CD4-positive, CD25-positive, alpha-beta regulatory T cell (primary cell): ENCODE measurements around the gene FAM229B. TPM values are rescaled to one million over a fixed set of nuclear protein-coding genes. Genes with fewer than 3 reads are reported as not detected.

Experiments used
- ATAC-seq, 2 donors: fragments of 150-1000 bp; cut with Tn5 transposase; one replicate each; pipeline ENCODE4 v1.10.0; 2021; ENCODE audit warnings: low read depth in 2 of 2, moderate number of reproducible peaks in 2 of 2, moderate library complexity in 1 of 2
- DNase-seq, 3 donors: peaks; one replicate each; pipeline versions ENCODE4 v3.0.0 to v3.0.0-alpha.2; 2012 to 2022; ENCODE audit warnings: mixed read lengths in 1 of 3
- H3K27ac ChIP-seq: one replicate; pipeline ENCODE4 v1.7.0; 2013; ENCODE audit warnings: mild to moderate bottlenecking, low read length; ENCODE audit not compliant: insufficient read depth, poor library complexity, severe bottlenecking
- H3K27me3 ChIP-seq: one replicate; pipeline ENCODE4 v1.7.0; 2013; ENCODE audit warnings: low read length; ENCODE audit not compliant: control insufficient read depth, insufficient read depth
- H3K36me3 ChIP-seq: one replicate; pipeline ENCODE4 v1.7.0; 2013; ENCODE audit warnings: mild to moderate bottlenecking, low read length, moderate library complexity; ENCODE audit not compliant: control insufficient read depth, insufficient read depth
- H3K4me1 ChIP-seq: 2 replicates; pipeline ENCODE4 v1.7.0; 2013; ENCODE audit warnings: mild to moderate bottlenecking, low read length; ENCODE audit not compliant: insufficient read depth, control insufficient read depth, poor library complexity, severe bottlenecking
- H3K4me3 ChIP-seq: one replicate; pipeline ENCODE4 v1.7.0; 2013; ENCODE audit warnings: low read depth, mild to moderate bottlenecking, low read length, moderate library complexity
- H3K9me3 ChIP-seq, 2 experiments: 1 replicate in 1 of 2; 2 replicates in 1 of 2; pipeline ENCODE4 v1.7.0; 2013; ENCODE audit warnings: low read length in 2 of 2, mild to moderate bottlenecking in 1 of 2, moderate library complexity in 1 of 2; ENCODE audit not compliant: control insufficient read depth in 2 of 2
- H3K27ac Mint-ChIP-seq, 3 donors: one replicate each; pipeline ENCODE4 v1.8.0; 2020 to 2022; ENCODE audit warnings: mild to moderate bottlenecking in 3 of 3, mixed read lengths in 3 of 3, moderate library complexity in 2 of 3
- H3K27me3 Mint-ChIP-seq: one replicate; pipeline ENCODE4 v1.8.0; 2022; ENCODE audit warnings: mild to moderate bottlenecking, mixed read lengths
- H3K36me3 Mint-ChIP-seq: one replicate; pipeline ENCODE4 v1.8.0; 2020; ENCODE audit warnings: mixed read lengths
- H3K4me1 Mint-ChIP-seq, 4 donors: one replicate each; pipeline ENCODE4 v1.8.0; 2020 to 2022; ENCODE audit warnings: mixed read lengths in 4 of 4, mild to moderate bottlenecking in 1 of 4
- H3K4me3 Mint-ChIP-seq, 4 donors: one replicate each; pipeline ENCODE4 v1.8.0; 2020 to 2022; ENCODE audit warnings: mild to moderate bottlenecking in 4 of 4, mixed read lengths in 4 of 4, moderate library complexity in 3 of 4
- H3K9me3 Mint-ChIP-seq, 7 donors: one replicate each; pipeline ENCODE4 v1.8.0; 2020 to 2022; ENCODE audit warnings: mixed read lengths in 7 of 7, mild to moderate bottlenecking in 3 of 7, moderate library complexity in 2 of 7
- polyA plus RNA-seq, 4 donors: library from polyadenylated mRNA; unstranded; fragments of 300-500 nt; fragmentation: Illumina TruSeq; gene quantifications; one replicate each; pipeline ENCODE4 v1.2.3, GENCODE V29; 2021
- total RNA-seq: library from RNA; stranded (reverse); gene quantifications from one replicate; pipeline ENCODE4 v1.2.3, GENCODE V29; 2022

The FAM229B gene
- total and polyA plus RNA-seq, 5 donors from 2014 or later, result 0.49 to 5.2 (median 3.8) TPM

GRCh38 chr6:112106562-112106961, 19.2 kb downstream of the FAM229B start:
- no peak overlapping the region for H3K27ac ChIP-seq
- H3K36me3 ChIP-seq, result no peaks in the 10 kb centered on the region
- DNase-seq (no peak), ATAC-seq (no peak)
- Mint-ChIP-seq H3K27ac (no peak overlapping the region), H3K27me3 (peaks cover 39% of the 10 kb centered on the region), H3K9me3 (peaks cover 0 to 12% (median 5%) of the 10 kb centered on the region in 7 donors), H3K4me3 (no peak overlapping the region), H3K36me3 (peaks cover 3% of the 10 kb centered on the region), H3K4me1 (no peaks in the 10 kb centered on the region)
- peaks cover 26% of the 10 kb centered on the region for H3K27me3 ChIP-seq
- H3K4me1 ChIP-seq, result no peaks in the 10 kb centered on the region
- no peak overlapping the region for H3K4me3 ChIP-seq
- no peaks in the 10 kb centered on the region for H3K9me3 ChIP-seq

DNA sequence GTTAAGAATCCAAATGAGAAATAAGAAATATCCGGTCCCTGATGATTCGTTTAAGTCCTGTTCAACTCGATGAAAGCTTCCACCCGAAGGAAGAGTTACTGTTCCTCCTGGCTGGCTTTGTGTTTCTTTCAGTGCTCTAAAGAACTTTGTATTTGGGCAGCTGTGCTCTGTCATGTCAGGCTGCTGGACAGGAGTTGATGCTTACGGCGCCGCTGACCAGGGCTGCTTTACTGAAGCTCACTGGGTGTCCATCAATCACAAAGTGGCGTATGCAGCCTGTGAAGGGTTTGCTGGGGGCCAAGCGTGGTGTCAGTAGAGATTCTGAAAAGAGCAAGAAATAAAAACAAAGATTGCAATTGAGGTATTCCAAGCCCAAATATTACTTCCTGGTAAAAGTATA, 21.9 kb downstream of the FAM229B start:
- peaks cover 35% of the 10 kb centered on the region for H3K27me3 Mint-ChIP-seq
- H3K4me1 ChIP-seq, result no peaks in the 10 kb centered on the region
- H3K4me1 Mint-ChIP-seq, result no peaks in the 10 kb centered on the region
- H3K27me3 ChIP-seq, result peaks cover 26% of the 10 kb centered on the region
- no peak overlapping the region for H3K4me3 ChIP-seq
- no peaks in the 10 kb centered on the region for H3K36me3 Mint-ChIP-seq
- H3K27ac Mint-ChIP-seq, result no peak overlapping the region
- H3K9me3 Mint-ChIP-seq, result peaks cover 0 to 12% (median 5%) of the 10 kb centered on the region in 7 donors
- DNase-seq, result no peak
- no peak for ATAC-seq
- H3K9me3 ChIP-seq, result no peaks in the 10 kb centered on the region
- H3K4me3 Mint-ChIP-seq, result no peak overlapping the region
- no peak overlapping the region for H3K27ac ChIP-seq
- no peaks in the 10 kb centered on the region for H3K36me3 ChIP-seq

DNA sequence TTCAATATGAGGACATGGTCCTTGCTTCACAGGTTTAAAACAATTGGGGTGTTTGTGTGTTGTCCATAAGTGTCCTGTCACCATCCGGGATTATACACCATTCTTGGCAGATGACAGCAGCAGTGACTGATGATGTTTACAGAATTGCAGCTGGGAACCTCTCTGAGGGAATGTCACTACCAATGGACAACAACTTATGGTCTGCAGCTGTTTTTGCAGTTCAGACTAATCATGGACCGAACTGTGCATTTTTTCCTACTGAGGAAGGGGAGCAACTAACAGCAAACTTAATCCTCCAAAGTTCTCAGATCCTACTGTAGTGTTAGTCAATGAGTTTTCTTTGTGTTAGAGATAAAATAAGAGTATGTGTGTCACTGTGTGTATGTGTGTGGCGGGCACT, 26.0 kb downstream of the FAM229B start:
- Histone ChIP-seq H3K27ac (no peak overlapping the region), H3K4me3 (no peak overlapping the region), H3K27me3 (peaks cover 15% of the 10 kb centered on the region), H3K4me1 (no peaks in the 10 kb centered on the region), H3K9me3 (no peaks in the 10 kb centered on the region), H3K36me3 (no peaks in the 10 kb centered on the region)
- DNase-seq (no peak), ATAC-seq (no peak)
- Mint-ChIP-seq H3K4me3 (no peak overlapping the region), H3K9me3 (no peaks in the 10 kb centered on the region), H3K27me3 (peaks cover 45% of the 10 kb centered on the region), H3K36me3 (no peaks in the 10 kb centered on the region), H3K4me1 (no peaks in the 10 kb centered on the region), H3K27ac (no peak overlapping the region)

- Mint-ChIP-seq H3K4me3 (no peak overlapping the region), H3K27ac (no peak overlapping the region), H3K36me3 (no peaks in the 10 kb centered on the region), H3K27me3 (peaks cover 45% of the 10 kb centered on the region), H3K9me3 (no peaks in the 10 kb centered on the region), H3K4me1 (no peaks in the 10 kb centered on the region)
- Histone ChIP-seq H3K27ac (no peak overlapping the region), H3K27me3 (peaks cover 15% of the 10 kb centered on the region), H3K4me3 (no peak overlapping the region), H3K9me3 (no peaks in the 10 kb centered on the region), H3K36me3 (no peaks in the 10 kb centered on the region), H3K4me1 (no peaks in the 10 kb centered on the region)
- no peak for DNase-seq
- no peak for ATAC-seq
Measured at GRCh38 chr6:112113918-112114317, 26.5 kb downstream of the FAM229B start.

DNA sequence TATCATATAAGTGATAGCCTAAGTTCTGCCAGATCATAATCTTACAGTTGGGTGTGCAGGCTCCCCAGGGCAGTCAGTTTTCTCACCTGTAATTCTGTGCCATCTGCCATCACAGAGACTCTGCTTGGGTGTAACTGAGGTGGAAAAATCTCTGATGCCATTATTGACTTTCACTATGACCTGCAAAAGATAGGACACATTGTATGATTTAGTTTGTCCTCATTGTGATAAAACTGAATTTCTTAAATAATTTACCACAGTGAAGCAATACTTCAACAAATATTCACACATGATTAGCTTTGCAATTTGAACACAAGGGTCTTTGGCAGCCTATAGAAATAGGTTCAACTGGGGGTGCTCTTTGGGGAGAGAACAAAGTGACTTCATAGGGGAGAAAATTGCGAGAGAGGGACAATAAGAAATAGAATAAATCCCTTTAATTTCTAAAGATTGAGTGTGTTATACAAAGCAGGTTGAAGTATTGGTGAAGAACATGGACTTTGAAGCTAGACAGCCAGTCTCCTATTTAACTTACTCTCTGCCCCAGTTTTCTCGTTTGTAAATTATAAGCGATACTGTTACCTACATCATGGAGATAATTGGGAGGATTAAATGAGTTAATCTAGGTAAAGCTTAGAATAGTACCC, 27.3 kb downstream of the FAM229B start:
- Mint-ChIP-seq H3K4me1 (no peaks in the 10 kb centered on the region), H3K27ac (no peak overlapping the region), H3K27me3 (peaks cover 45% of the 10 kb centered on the region), H3K4me3 (no peak overlapping the region), H3K9me3 (peaks cover 0 to 3% (median 0%) of the 10 kb centered on the region in 7 donors), H3K36me3 (no peaks in the 10 kb centered on the region)
- ATAC-seq (no peak), DNase-seq (no peak)
- H3K4me3 ChIP-seq, result no peak overlapping the region
- H3K36me3 ChIP-seq, result no peaks in the 10 kb centered on the region
- H3K9me3 ChIP-seq, result no peaks in the 10 kb centered on the region
- no peak overlapping the region for H3K27ac ChIP-seq
- peaks cover 12% of the 10 kb centered on the region for H3K27me3 ChIP-seq
- H3K4me1 ChIP-seq, result no peaks in the 10 kb centered on the region

GRCh38 chr6:112116221-112116620, 28.8 kb downstream of the FAM229B start:
- H3K4me3 ChIP-seq, result no peak overlapping the region
- H3K27ac ChIP-seq, result no peak overlapping the region
- Mint-ChIP-seq H3K27ac (no peak overlapping the region), H3K4me3 (no peak overlapping the region), H3K4me1 (no peaks in the 10 kb centered on the region), H3K27me3 (peaks cover 46% of the 10 kb centered on the region), H3K9me3 (peaks cover 0 to 3% (median 0%) of the 10 kb centered on the region in 7 donors), H3K36me3 (no peaks in the 10 kb centered on the region)
- DNase-seq (no peak), ATAC-seq (no peak)
- H3K4me1 ChIP-seq, result no peaks in the 10 kb centered on the region
- H3K36me3 ChIP-seq, result no peaks in the 10 kb centered on the region
- H3K9me3 ChIP-seq, result no peaks in the 10 kb centered on the region
- peaks cover 14% of the 10 kb centered on the region for H3K27me3 ChIP-seq

GRCh38 chr6:112117554-112117953, 30.2 kb downstream of the FAM229B start:
- no peaks in the 10 kb centered on the region for H3K36me3 ChIP-seq
- Mint-ChIP-seq H3K27me3 (peaks cover 37% of the 10 kb centered on the region), H3K27ac (no peak overlapping the region), H3K9me3 (peaks cover 0 to 3% (median 0%) of the 10 kb centered on the region in 7 donors), H3K4me3 (no peak overlapping the region), H3K4me1 (no peaks in the 10 kb centered on the region), H3K36me3 (no peaks in the 10 kb centered on the region)
- H3K27me3 ChIP-seq, result peaks cover 15% of the 10 kb centered on the region
- DNase-seq (peak in 1 of 3 donors; percentile 16), ATAC-seq (no peak)
- no peaks in the 10 kb centered on the region for H3K9me3 ChIP-seq
- H3K27ac ChIP-seq, result no peak overlapping the region
- H3K4me1 ChIP-seq, result no peaks in the 10 kb centered on the region
- H3K4me3 ChIP-seq, result no peak overlapping the region

GRCh38 chr6:112118034-112118433, 30.6 kb downstream of the FAM229B start:
- DNase-seq, result no peak
- H3K27ac Mint-ChIP-seq, result no peak overlapping the region

More at GRCh38 chr6:112118034-112118433, 30.6 kb downstream of the FAM229B start:
- Mint-ChIP-seq H3K36me3 (no peaks in the 10 kb centered on the region), H3K9me3 (peaks cover 0 to 3% (median 0%) of the 10 kb centered on the region in 7 donors), H3K27me3 (peaks cover 33% of the 10 kb centered on the region), H3K4me3 (no peak overlapping the region), H3K4me1 (peaks cover 0 to 2% (median 0%) of the 10 kb centered on the region in 4 donors)
- H3K36me3 ChIP-seq, result no peaks in the 10 kb centered on the region
- H3K27ac ChIP-seq, result no peak overlapping the region
- peaks cover 15% of the 10 kb centered on the region for H3K27me3 ChIP-seq
- ATAC-seq, result no peak
- no peak overlapping the region for H3K4me3 ChIP-seq
- H3K4me1 ChIP-seq, result no peaks in the 10 kb centered on the region
- no peaks in the 10 kb centered on the region for H3K9me3 ChIP-seq
